Activated CD4-positive, alpha-beta T cell treated with anti-CD3 and anti-CD28 coated beads for 4 hours (primary cell): ENCODE results near the gene SHISA8.
A peak's percentile ranks its signal among the peaks of the same experiment; 100 is the strongest.

ENCODE experiments used
- DNase-seq, 2 donors: peaks; one replicate each; pipeline ENCODE4 v3.0.0-alpha.2; 2020

SHISA8 gene

DNA sequence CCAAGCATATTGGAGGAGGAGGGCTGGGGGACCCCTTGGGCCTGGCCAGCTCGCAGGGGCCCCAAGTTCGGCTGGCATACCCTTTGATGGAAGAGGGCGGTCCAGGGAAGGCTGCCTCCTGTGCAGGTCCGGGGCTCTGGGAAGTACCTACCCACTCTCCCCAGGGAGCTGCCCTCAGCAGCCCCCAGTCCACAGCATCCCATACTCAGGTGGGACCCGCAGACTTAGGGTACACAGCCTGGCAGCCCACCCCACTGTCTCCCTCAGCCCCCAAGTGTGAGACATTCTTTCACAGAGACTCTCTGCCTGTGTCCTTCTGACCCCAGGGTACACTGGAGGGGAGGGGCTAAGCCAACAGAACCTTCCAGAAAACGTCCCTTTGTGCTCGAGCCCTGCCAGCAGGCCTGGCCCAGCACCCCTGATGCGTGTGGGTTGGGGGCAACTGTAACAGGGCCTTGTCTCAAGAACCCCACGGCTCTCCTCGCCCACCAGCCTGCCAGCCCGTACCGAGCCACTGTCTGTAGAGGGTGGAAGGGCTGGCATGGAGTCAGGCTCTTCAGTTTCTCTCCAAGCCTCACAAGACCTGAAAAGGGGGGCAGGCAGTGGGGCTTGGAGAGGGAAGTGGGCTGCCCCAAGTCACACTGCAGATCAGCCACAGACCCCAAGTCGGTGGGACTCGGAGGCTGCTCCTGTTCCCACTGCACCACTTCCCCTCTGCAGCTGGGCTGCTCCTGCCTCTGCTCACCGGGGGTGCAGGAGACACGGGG is 18.7 kb upstream of the SHISA8 start:
- no peak for DNase-seq

DNA sequence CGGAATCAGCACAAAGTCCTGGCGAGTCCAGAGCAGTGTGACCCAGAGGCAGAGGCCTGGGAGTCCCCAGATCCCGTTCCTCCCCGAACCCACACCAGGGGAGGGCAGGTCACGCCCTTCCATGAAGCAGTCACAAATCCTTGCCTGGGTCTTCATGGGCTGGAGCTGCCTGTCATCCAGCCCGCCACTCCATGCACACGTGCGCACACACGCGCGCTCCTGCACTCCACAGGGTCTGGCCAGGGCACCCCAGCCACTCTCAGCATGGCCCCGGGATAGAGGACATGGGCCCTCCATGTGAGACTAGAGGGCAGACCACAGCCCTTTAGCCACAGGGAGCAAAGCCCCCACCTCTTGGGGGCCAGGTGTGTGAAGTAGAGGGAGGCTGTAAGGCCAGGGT is 17.5 kb upstream of the SHISA8 start:
- no peak for DNase-seq

DNA sequence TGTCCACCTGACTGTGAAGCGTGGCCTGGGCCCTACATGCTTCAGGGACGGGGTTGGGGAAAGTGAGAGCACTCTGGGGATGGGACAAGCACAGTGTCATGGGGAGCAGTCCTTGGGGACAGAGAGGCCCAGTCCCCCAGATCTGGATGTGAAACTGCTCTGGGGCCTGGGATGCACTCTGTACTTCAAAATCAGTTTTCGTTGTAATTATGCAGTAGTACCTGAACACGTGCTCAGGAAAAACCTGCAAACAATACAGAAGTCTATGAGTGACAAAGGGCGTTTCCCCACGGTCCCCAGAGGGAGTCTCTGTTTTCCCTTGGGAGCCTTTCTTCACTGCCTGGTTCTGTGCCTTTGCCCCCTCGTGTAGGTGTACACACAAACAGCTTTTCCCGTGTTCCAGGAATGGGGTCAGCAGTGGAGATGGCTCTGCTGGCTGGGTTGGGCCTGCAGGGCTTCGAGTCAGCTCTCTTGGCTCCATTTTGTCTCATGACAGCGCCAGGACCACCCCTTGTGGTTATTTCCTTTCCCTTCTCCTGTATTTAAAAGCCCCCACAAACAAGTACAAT is 16.9 kb upstream of the SHISA8 start:
- DNase-seq: no peak

DNA sequence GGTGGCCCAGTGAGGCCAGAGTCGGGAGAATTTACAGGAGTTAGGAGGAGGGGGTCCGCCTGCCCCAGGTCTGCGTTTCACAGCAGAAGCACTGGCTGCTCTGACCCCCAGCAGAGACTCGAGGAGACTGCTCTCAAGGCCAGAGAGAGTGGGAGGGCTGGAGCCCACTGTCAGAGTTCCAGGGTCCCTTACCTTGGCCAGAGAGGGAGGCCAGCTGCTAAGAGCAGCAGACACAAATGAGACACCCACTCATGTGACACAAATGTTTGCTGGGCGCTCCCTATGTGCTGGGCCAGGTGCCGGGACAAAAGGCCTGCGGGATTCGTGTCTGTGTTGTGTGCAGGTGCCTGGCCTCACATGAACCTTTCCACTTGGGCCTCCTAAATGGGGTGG is 14.5 kb upstream of the SHISA8 start:
- no peak for DNase-seq

DNA sequence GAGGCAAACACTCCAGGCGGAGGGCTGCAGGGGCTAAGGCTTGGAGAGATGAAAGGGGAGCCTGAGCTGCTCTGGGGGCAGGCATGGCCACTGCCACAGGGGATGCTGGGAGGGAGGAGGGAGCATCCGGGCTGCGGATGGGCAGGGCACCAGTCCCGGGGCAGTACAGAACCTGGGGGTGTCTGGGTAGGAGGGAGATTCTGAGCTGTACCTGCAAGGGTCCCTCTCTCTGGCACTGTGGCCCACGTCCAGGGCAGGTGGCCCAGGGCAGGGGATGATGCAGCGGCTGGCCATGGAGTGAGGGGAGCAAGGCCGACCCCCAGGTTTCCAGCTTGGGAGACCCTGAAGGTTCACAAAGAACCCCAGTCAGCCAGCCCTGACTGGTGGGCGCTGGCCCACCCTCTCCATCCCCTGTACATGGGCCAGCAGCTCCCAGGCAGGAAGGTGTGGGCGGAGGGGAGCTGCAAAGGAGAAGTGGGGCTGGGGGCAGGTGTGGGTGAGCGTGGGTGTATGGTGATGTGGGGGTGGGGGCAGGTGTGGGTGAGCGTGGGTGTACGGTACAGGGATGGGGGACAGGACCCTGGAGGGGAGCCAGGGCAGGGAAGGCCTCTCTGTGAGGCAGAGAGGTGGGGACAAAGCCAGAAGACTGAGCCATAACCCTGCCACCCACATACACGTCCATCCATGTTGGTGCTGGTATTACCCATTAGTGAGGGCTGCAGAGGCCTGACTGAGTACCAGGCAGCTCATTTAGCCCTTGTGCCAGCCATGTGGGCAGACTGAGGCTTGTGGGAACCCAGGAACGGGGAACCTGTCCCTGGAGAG is 13.9 kb upstream of the SHISA8 start:
- no peak for DNase-seq

DNA sequence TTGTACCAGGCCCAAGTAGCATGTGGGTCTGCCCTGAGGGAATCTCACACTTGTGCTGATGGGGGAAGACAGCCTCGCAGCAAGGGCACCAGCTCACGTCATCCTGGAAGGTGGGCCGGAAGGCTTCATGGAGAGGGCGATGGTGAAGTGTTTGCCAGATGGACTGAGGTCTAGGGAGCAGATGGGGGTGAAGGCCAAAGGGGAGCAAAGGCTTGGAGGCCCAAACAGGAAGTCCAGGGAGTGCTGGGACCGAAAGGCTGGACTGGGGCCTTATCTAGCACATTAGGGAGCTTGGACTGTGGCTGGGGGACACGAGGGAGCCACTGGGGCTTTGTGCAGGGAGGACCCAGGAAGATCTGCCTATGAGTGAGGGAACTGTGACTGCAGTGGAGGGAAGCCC is 12.9 kb upstream of the SHISA8 start:
- DNase-seq: no peak

DNA sequence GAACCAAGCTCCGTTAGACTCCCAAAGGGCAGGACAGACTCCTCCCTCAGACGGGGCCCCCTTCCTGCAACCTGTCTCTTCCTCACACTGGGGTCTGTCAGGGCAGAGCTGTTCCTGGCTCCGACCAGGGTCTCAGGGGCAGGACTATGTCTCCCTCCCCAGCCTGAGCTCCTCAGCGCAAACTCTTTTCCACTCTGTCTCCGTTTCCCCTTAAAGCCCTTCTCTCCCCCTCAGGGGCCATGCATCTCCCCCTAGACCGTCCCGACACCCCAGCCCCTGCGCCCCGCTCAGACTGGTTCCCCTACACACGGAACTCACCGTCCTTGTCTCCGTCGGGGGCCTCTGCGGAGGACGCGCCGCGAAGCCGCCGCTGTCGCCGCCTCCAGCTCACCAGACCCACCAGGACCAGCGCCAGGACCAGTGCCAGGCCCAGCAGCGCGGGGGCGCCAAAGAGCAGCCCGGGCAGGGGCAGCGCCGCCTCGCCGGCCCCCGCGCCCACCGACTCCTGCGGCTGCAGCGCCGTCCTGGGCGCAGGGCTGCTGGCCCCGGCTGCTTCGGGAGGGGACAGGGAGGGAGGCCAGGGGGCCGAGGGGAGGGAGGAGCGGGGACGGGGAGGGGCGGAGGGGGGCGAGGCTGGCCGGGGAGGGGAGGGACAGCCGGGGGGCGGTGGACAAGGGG is 11.0 kb upstream of the SHISA8 start:
- peak; percentile 73 to 79 for DNase-seq

DNA sequence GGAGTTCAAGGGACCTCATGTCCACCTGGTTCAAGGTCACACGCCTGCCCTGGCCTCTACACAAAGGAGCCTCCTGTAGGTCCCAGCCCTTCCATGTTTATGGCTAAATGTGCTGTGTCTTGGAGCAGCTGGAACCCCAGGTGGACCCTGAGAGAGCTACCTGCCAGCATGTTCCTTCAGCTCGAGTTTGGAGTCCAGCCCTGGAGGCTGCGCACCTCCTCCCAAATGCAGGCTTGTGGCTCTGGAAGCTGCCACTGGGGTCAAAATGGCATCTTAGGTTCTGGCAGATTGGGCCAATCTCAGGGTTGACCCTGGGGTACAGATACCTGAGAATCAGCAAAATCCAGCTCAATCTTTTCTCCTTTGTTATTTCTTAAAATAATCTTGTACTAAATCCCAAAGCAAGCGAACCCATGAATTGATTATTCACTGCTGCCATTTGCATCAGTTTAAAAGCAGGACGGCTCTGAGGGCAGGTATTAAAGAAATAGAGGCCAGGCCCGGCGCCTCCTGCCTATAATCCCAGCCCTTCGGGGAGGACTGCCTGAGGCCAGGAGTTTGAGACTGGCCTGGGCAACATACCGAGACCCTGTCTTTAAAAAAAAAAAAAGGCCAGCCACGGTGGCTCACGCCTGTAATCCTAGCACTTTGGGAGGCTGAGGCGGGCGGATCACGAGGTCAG is 8.9 kb upstream of the SHISA8 start:
- no peak for DNase-seq

DNA sequence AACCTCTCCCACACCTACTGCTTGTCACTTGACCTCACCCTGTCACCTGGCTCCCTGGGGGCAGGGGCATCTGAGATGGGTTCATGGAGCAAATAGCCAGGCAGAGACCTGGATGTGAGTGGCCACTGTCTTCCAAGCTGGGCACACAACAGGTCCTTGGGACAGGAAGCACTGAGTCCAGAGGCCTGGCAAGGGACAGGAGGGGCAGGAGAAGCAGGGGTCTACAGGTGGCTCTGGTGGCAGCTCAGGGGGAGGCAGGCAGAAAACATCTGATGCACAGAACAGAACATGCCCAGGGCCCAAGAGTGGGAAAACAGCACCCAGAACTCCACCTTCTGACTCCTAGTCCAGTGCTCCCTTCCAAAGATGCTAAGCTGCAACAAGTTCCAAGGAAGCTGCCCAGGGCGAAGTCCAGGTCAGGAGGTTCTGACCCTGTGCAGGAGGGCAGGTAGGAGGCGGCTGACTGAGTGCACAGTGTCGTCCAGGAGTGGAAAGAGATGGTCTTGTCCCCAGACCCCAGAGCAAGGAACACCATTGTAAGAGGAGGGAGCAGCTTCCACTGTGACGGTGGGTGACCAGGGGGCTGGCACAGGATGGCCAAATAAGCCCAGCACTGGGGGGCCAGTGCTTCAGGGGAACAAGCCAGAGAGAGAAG is 8.2 kb upstream of the SHISA8 start:
- DNase-seq: no peak

DNA sequence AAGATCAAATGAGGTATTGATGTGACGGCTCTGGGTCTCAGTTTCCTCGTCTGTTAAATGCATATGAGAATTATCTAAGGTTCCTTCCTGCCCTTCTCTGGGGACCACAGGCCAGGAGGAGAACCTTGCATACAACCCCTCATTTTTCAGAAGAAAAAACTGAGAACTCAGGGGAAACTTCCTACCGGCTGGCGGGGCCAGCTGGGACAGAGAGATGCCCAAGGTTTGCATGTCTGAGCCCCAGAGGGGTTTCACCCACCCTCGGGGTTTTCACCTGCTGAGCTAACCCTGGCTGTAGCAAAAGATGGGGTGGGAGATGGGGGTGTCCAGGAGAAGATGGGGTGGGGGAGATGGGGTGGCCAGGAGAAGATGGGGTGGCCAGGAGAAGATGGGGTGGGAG is 7.5 kb upstream of the SHISA8 start:
- no peak for DNase-seq

DNA sequence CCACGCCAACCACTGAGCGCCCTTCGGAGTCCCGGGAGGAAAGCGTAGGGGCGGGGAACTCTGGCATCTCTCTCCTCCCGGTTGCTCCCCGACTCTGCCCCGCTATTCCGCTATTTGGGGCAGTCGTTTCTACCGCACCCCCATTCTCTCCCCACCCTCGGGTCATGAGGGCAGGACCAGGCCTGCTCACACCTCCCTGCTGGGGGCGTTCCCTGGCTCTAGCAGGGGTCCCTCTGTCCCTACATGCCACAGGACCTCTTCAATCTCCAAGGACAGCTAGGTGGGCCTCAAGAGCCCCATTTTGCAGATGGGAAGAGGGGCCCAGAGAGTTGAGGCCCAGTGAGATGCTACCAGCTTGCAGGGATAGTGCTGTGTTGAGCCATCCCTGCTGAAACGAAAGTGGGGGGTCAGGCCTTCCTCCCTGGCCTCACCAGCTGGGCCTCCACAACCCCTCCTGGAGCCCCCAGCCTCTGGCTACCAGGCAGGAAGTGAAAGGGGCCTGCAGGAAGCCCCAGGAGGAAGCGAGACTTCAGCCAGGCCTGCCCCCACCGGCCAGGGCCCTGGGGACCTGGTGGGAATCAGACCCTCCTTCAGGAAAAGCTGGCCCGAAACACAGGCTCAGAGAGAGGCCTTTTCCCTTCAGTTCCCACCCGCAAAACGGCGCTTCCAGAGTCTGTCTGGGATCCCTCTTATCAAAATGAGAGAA is 5.5 kb upstream of the SHISA8 start:
- DNase-seq: no peak

DNA sequence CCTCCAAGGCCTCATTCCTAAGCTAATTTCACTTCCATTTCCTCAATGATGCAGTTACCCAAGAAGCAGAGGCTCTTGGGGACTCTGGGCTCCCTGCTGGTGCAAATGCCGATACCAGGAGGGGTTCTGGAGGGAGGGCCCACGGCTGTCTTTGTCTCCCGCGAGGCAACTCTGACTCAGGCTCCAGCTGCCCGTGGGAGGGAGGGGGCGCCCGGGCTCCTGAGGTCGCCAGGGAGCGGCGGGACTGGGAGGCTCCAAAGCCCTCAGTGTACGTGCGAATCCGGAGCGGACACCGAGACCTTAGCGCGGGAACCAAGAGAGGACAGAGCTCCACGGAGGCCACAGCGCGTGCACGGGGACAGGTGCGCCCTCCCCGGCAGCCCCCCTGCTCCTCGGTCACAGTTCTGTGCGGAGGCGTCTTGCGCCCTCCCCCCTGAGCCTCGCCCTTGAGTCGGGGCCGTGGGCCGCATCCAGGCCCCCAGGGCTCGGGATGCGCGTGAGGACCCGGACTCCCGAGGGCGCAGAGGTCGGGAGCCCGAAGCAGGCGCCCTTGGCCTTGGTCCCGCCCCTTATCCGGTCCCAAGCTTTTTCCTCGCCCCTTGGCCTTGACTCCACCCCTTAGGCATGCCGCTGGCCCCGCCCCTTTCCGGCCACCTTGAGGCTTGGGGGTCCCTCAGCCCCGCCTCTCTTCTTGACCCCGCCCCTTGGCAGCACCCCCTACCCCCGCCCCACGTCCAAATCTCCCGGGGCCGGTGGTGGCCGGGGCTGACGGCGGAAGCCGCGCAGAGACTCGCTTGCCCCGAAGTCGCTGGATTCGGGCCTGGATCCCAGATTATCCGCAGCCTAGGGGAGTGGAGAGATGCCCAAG is 4.7 kb upstream of the SHISA8 start:
- peak; percentile 62 to 66 for DNase-seq

DNA sequence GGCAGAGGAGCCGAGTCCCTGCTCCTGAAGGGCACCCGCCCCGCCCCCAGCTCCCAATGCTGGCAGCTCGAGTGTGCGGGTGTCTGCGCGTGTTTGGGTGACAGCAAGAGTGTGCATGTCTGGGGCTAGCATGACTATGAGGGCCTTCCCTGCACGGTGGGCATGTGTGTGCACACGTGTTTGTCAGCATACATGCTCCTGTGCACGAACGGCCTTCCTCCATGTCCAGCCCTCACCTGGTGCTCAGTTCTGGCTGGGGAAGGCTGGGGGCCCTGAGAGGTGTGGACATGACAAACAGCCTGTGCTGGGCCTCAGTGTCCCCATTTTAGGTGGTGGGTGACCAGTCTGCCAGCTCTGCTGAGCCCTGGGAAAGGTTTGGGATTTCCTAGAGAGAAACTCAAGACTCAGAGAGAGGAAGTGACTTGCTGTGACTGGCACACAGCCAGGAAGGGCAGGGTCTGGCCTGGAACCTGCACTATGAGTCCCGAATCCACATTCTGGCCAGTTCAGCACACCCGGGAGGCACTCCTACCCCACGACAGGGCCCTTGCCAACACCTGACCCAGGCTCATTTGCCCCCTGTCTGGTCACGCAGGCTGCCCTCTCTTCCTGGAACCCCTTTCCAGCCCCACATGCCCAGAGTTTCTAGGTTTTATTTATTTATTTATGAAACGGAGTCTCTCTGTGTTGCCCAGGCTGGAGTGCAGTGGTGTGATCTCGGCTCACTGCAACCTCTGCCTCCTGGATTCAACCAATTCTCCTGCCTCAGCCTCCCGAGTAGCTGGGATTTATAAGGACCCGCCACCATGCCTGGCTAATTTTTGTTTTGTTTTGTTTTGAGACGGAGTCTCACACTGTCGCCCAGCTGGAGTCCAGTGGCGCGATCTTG is 3.3 kb upstream of the SHISA8 start:
- DNase-seq: no peak

DNA sequence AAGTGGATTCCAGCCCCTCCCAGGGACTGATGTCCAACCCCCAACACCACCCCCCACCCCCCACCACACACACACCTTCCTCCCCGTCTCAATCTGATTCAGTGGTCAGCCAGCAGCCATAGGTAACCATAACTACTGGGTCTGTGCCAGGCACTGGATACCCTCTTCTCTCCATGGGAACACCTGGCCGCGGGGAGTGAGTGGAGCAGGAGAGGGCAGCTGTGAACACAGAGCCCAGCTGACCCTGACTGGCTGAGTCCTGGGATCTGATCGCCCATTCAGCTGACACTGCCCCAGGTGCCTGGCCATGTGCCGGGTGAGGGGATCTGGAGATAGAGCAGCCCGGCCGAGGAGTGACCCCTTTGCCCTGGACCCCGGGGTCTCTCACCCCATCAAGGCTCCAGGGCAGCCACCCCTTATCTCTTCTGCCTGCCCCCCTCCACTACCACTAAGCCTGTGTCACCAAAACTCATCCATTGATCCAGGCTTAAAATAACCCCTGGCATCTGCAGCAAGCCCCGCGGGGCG is 2.6 kb upstream of the SHISA8 start:
- DNase-seq: no peak

DNA sequence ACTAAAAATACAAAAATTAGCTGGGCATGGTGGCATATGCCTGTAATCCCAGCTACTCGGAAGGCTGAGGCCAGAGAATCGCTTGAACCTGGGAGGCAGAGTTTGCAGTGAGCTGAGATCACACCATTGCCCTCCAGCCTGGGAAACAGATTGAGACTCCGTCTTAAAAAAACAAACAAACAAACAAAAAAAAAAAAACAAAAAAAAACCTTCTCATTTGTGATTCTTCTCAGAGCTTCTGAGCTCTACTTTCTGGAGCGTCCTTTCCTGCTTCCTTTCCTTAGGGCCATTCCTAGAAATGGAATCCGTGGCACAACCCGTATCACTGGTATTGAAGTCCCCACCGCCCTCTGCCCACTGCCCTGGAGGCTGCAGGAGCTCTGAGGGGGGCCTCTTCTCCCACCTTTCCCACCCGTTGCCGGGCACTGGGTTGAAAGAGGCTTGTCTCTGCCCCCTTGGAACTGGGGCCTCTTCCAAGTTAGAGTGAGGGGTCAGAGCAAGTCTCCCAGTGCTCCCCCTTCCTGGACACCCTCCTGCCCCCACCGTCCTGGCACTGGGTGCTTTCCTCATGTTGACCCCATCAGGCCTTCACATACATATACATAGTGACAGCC is 2.0 kb upstream of the SHISA8 start:
- no peak for DNase-seq

DNA sequence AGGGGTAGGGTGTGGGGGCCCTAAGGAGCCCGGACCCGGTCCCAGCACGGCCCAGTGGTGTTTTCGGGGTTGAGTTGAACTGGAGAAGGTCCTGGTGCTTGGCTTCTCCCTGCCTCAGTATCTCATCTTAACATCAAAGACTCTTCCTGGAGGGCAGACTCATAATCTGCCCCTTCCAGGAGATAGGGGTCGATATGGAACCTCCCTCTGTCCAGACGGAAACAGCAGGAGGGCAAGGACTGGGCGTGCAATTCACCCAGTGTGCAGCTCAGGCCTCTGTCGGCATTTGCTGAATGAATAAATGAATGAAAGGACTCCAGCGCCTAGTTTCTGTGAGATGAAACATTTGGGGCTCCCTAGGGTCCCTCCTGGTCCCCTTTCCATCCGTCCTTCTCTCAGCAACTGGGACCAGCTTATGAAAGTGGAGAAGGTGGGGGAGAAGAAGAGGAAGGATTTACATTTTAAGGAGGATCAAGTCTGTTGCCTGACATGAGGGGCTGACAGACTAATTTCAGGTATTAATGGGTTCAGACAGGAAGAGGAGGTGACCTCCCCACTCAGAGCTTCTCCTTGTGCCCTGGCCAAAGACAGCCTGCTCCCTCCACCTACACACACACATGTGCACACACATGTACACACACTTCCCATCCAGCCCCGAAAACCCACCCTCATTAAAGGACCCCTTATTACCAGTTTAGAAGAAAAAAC is 1.1 kb upstream of the SHISA8 start:
- no peak for DNase-seq

DNA sequence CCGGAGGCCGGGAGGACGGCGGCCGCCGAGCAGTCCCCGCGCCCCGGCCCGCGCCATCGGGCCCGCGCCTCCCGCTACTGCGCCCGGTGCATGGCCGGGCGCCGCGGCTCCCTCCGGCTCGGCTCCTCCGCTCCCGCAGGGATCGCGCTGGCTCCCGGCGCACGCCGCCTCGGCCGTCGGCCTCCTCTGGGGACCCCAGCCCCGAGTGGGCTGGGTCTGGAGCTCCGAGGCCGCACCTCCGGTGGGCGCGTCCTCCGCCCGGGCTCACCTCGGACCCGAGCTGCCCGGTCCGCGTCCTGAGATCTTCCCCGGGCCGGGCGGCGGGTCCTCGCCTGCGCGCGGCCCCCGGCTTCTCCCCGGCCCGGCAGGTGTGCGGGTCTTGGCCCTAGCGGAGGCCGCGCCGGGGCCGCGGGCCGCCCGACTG is 251 bp downstream of the SHISA8 start:
- no peak for DNase-seq
